NCI-H226 (cell line): Measurements from ENCODE around the gene CIRBP.

Experiments
- DNase-seq: peaks from one replicate; pipeline ENCODE4 v3.0.0-alpha.2; 2015

The CIRBP gene

GRCh38 chr19:1282588-1283206, 13.6 kb downstream of the CIRBP start:
- no peak for DNase-seq

GRCh38 chr19:1283207-1283916, 14.2 kb downstream of the CIRBP start:
- DNase-seq = no peak

DNA sequence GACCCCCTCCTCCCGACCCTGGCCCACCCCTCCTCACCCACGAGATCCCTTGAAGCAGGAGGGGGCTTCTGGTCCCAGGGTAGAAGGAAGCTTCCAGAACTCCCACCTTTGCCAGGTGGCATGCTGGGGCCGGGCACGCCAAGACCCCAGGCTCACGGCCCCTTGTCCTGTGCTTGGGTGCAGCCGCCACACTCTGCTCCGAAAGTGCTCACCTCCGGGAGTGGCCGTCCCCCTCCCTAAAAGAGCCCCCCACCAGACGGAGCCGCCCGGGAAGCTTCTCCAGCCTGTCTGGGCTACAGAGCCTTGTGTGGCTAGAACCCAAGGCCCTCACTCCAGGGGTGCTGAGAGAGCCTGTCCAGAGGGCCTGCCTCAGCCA, 14.8 kb downstream of the CIRBP start:
- no peak for DNase-seq

- DNase-seq = no peak
These were observed 15.3 kb downstream of the CIRBP start for GRCh38 chr19:1284293-1284978.

DNA sequence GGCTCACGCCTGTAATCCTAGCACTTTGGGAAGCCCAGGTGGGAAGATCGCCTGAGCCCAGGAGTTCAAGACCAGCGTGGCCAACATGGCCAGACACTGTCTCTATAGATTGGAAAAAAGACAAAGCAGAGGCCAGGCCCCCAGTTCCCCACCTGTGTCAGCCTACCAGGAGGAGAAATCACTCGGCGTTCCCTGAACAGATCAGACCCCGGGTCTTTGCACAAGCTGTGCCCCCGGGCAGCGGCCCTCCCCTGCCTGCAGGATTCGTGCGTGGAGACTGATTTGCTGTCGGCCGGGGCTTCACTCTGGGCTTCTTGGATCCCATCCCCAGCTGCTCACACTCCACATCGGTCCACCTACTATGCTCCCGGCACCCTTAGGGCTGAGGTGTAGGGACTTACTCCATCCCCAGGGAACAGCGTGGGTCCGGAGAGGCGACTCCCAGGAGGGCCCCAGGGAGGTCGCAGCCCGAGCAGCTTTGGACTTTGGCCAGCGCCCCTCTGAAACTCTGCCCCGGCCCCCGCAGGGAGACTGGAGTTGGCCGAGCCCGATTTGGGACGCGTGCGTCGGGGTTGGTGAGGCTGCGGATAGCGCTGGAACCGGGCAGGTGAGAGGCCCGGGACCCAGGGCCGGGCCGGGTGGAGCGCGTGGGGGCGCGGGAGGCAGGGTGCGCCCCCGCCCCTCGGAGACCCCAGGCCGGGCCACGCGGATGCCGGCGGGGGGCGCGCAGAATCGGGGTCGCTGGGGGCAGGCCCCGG, 16.0 kb downstream of the CIRBP start:
- no peak for DNase-seq

- DNase-seq = no peak
These were observed 16.7 kb downstream of the CIRBP start, which contains the start of gene EFNA2 for GRCh38 chr19:1285737-1286360. EFNA2 (plus strand) TSS chr19:1285873; CDS start chr19:1286169, 296 bp downstream.

DNA sequence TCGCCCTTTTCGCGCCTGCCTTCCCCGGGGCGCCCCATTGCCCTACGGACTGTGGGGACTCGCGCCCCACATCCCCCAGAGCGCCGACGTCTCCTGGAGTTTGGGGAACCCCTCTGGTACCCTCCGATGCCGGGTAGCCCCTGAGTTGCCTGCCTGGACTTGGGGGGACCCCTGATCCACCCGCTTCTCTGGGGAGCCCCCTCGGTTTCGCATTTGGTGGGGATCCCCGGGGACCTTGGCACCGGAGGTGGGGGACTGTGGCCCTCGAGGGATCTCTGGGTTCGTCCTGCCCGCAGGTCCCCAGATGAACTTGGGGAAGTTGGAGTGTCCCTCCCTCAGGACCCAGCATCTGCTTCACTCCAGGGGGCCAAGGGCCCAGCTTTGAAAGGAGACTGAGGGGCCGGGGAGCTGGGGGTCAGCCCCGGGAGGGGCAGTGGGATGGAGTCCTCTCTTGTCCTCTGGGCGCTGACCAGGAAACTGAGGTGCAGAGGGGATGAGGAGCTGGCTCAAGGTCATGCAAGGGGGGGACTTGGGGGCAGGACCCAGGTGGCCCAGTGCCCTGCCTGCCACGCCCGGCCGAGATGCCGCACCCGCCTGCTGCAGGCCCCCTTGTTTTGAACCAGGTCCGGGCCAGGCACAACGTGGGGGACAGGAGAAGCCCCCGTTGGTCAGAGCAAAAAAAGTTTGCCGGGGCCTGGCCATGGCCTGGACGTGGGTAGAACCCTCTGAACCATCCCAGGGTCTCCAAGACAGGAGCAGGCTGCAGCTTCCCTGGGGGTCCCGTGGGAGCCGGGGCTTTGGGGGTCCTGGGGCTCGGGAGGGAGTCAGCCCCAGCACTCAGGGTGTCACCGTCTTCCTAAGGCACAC, 17.6 kb downstream of the CIRBP start:
- no peak for DNase-seq

DNA sequence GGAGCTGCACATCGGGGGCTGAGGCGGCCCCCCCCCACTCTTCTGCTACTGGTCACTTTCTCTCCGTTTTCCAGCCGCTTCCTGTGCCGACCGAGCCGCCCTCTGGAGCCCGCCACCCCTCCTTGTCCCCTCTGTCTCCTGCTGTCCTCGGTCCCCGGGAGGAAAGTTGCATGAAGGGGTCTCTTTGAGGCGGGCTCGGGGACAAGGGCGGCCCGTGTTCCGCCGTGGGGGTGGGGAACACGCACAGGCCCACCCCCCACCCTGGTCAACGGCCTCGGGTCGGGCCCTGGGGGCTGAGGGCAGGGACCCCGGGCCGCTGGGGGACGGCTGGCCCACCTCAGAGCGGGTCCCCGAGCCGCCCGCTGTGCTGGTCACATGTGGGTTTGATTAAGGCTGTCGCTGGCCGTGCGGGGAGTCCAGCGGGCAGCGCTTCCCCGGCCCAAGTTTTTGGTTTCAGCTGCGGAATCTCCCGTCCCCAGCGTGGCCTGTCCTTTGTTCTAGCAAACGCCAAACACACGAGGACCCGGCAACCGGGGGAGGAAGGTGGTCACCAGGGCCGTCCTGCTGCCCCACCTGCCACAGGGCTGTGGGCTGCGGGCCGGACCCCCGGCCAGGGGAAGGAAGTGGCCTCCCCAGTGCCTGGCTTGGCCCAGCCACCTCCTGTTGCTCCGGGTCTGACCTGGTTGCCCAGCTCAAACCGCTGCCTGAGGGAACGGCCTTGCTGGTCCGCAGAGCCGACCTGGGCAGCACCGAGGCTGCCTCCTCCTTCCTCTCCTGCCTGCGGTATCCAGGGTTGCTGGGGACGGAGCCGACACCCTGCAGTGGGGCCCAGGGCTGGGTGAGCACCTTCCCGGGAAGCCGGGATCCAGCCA, 18.5 kb downstream of the CIRBP start:
- DNase-seq = no peak

- no peak for DNase-seq
These were observed 19.1 kb downstream of the CIRBP start for GRCh38 chr19:1288226-1288612.

DNA sequence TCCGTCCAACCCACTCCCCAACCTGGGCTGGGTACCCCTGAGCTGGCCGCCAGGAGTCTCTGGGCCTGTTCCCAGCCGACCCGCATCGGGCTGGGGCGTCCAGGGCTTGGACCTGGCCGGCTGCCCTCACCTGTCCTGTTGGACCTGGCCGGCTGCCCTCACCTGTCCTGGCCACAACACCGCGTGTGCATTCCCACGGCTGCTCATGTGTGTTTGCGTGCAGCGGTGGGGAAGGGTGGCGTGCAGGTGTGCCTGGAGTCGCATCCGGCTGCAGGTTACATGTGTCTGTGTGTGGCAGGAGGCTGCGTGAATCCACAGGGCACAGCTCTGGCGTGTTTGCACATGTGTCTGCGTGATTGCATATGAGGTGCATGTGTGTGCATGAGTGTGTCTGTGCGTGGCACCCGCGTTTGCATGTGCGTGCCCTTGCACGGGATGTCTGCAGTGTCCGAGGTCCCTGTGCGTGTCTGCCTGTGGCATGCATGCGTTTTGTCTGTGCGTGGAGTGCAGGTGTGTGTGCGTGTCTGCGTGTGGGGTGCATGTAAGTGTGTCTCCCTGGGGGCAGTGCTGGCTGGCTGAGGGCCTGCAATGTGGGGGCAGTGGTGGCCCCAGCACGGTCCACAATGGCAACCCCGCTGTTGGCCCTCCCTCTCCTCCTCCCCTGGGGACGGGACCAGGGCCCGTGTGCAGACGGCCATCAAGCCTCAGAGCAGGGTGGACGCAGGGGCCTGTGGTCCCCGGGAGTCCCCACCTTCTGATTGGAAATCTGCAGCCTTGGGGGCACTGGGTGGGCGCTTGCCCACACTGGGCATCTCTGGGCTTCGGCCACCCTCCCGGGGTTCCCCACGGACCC, 19.9 kb downstream of the CIRBP start:
- no peak for DNase-seq

DNA sequence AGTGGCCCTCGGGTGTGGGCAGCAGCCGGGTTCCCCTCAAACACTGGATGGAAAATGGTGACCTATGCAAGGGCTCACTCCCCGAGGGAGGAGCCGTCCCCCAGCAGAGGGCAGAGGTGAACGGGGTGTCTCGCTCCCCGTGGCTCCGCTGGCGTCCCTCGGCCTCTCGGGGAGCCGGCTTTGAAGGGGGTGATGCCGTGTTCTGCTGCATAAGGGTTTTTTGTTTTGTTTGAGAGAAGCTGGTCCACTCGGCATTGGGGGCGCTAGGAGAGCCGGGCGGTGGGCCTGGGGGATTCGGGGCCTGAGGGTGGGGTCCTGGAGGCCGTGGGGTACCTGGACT, 20.5 kb downstream of the CIRBP start:
- no peak for DNase-seq

DNA sequence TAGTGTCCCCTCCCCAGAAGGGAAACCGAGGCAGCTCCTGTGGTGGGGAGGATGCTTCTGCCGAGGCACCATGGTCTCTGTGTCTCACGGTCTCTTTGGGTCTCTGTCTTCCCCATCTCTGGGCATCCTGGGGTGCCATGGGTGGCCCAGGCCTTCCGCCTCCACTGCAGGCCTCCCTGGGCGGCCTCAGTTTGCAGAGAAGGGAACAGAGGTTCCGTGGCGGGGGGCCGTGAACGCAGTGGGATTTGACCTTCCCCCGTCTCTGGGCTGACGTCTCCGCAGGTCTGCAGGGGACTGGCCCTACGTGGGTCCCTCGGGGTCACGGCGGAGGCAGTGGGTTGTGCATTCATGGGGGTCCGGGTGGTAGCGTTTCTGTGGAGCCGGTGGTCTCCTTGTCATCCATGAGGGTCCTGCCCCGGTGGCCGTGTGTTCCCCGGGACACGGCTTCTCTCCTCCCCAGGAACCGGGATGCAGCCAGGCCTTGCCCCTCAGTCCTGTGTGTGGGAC, 21.1 kb downstream of the CIRBP start:
- DNase-seq = no peak

DNA sequence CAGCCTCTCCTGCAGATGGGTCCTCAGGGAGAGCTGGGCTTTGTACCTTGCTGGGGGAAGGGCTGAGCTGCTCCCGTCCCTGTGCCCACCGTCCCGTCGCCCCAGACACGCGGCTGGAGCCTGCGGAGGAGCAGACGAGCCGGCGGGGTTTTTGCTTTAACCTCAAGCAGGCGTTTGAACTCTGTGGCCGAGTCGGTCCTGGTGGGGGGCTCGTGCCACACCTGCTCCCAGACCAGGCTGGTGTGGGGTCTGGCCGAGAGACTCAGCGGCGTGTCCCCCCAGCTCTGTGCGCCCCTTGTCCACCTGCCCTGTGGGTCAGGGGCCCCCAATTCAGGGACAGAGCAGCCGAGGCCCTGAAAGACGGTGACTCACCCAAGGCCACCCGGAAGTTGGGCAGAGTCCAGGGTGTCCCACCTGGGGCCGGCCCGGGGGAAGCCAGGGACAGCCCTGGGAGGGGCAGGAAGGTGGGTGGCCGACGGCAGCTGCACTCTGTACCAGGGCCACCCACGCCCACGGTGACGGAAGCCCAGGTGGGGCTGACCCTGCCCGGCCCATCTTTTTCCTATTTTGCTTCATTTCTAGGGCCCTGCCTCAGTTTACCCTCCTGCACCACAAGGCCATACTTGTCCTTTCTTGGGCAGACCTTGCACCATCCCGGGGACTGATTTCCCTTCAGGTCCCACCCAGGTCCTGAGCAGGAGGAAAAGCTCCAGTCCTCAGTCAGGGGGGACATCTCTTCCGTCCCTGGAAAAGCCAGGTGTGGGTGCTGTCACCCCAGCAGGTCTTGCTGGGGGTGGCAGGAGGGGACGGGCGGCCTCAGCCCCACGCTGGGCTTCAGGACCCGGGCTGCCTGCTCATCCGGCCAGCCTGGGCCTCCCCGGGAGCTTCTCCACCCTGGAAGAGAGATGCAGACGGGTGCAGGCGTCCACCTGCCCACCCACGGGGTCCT, 21.8 kb downstream of the CIRBP start:
- DNase-seq = no peak

DNA sequence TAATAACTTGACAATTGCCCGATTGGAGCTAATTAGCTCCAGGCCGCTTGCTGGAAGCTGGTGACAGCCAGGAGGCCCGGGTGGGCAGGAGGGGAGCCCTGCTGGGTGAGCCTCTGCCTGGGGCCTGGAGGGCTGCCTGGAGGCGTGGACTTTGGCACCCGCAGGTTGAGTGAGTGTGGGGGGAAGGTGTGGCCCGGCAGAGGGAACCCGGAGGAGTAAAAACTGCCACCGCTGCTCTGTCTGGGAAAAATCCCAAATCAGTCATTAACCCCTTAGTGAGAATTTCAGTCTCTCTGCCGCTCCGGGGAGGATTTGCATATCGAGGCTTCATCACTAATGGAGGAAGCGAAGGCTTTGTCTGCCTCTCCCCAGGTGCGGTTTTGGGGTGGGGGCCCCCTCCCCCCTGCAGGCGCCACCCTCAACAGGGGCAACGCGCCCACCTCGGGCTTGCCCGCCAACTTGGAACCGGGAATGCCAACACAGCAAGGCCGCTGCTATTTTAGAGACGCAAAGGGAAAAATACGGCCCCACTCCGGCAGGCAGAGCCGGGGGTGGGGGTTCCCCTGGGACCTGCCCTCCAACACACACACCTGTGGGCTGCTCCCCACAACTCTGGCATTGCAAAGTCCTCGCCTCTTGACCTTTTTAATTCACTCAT, 22.8 kb downstream of the CIRBP start:
- no peak for DNase-seq

DNA sequence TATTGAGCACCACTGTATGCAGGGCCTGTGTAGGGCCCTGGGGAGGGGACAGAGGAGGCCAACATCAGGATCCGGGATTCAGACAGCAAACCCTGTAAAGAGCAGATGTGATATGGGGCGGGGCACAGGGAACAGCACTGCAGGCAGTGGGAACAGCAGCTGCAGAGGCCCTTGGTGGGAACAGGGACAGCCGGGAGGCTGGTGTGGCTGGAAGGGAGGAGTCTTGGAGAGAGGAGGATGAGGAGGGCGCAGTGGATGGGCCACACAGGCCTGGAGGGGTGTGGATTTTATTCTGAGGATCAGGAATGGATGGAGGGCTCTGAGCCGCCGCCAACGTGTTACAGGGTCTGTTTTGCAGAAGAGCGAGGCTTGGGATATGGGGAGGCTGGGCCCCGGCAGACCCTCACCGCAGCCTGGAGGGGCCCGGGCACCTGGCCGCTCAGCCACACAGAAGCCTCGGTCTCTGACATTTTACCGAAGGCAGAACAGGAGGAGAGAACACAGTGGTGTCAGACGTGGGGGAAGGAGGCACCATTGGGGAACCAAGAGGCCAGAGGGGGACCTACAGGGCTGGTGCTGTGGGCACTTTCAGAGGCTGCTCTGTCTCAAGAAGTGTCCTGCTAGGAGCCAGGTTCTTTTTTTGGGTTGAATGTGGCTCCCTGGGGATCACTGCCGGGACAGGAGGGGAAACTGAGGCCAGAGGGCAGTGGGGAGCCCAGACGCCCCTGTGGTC, 23.5 kb downstream of the CIRBP start:
- no peak for DNase-seq

DNA sequence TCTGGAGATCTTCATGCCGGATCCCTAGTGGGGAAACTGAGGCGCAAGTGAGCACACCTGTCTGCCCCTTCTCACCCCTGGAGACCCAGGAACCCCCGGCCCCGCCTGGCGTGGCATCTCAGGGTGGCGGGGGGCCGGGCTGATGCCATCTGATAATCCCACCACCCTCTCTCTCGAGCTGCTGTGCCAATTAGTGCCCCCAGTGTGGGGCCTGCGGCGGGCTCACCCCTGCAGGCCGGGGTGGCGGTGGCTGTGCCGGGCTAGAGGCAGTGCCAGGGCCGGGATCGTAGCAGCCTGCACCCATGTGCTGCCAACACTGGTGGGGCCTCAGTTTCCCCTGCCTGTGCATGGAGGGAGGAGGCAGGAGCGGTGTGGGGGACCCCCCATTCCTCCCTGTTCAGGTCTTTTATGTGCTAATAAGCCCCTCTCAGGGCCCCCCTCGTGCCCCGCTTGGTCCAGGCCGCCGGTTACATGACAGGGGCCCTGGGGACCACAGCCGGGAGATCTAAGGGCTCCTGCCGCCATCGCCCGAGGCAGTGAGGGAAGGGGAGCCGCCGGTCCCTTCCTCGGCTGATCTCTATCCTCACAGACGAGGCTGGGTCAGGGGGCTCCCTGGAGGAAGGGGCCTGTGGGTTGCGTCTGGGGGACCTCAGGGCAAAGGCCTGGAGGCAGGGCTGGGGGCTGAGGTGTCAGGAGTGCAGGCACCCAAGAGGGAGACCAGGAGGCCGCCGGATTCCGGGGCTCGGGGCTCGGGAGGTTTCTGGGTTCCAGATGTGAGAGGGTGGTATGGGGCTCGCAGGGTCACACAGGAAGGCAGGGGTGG, 24.9 kb downstream of the CIRBP start:
- no peak for DNase-seq
